Measurements from ENCODE around the gene CLSTN3. TPM values are rescaled to one million over a fixed set of nuclear protein-coding genes. Genes with fewer than 3 reads are reported as not detected.

CLSTN3 gene
- total and polyA plus RNA-seq, 2 donors (not counting 1 experiment from before 2014, with no cell fraction given): 31.7 to 36.5 TPM

- H3K4me3 Mint-ChIP-seq: no peak overlapping the region
- no peak overlapping the region for H3K27ac Mint-ChIP-seq
- H3K27ac ChIP-seq (ENCODE audit: low read length in 2 of 2): no peak overlapping the region
- no peak overlapping the region for H3K4me3 ChIP-seq (ENCODE audit: control extremely low read depth in 1 of 5, extremely low read depth in 1 of 5, insufficient read depth in 1 of 5, low read depth in 2 of 5, low read length in 4 of 5)
- intact Hi-C loops (cut with micrococcal nuclease): no loop called here
- no peaks in the 10 kb centered on the region for H3K27me3 ChIP-seq (replicated peaks in 1 of 4; ENCODE audit: control extremely low read depth in 1 of 4, control insufficient read depth in 3 of 4, insufficient read depth in 4 of 4, low read length in 3 of 4)
- no peak overlapping the region for H3K4me2 ChIP-seq (replicated peaks; ENCODE audit: low read depth, low read length, poor library complexity, severe bottlenecking)
- CTCF ChIA-PET: interaction anchor here (1.7 kb wide), 1 partner anchor 11 kb away, joined by 4 read pairs; no protein-coding TSS in a partner anchor
- H4K20me1 ChIP-seq (ENCODE audit: control insufficient read depth, insufficient read depth, low read length, poor library complexity, severe bottlenecking): no peaks in the 10 kb centered on the region
- DNase-seq (no peak), ATAC-seq (ENCODE audit: low read depth) (no peak)
- WGBS (ENCODE audit: insufficient coverage): no CpG with 5 or more reads among the region's 4 CpGs
- POLR2A ChIA-PET: no interaction called here
- H3K4me1 Mint-ChIP-seq: no peaks in the 10 kb centered on the region
- no peaks in the 10 kb centered on the region for H3K27me3 Mint-ChIP-seq
- no peak overlapping the region for H2AFZ ChIP-seq (ENCODE audit: insufficient read depth, low read depth, low read length, poor library complexity, severe bottlenecking)
- H3K79me2 ChIP-seq (ENCODE audit: control insufficient read depth, insufficient read depth, low read length): no peaks in the 10 kb centered on the region
- H3K36me3 ChIP-seq (replicated peaks in 1 of 2; ENCODE audit: control extremely low read depth in 1 of 2, control insufficient read depth in 1 of 2, extremely low read depth in 1 of 2, insufficient read depth in 2 of 2, low read length in 1 of 2): peaks cover 0 to 3% of the 10 kb centered on the region in 2 experiments
- no peaks in the 10 kb centered on the region for H3K9me3 Mint-ChIP-seq (ENCODE audit: insufficient read depth)
- H3K9ac ChIP-seq (ENCODE audit: low read length): no peak overlapping the region
- H3K9me3 ChIP-seq (ENCODE audit: control extremely low read depth in 1 of 3, control insufficient read depth in 2 of 3, insufficient read depth in 1 of 3, low read length in 2 of 3): no peaks in the 10 kb centered on the region
- TF ChIP-seq CTCF (IDR thresholded peaks at IDR 0.05) (no peak), EZH2 (IDR thresholded peaks at IDR 0.05; ENCODE audit: borderline replicate concordance, insufficient read depth, low read depth, low read length, poor library complexity, severe bottlenecking) (no peak)
- no peaks in the 10 kb centered on the region for H3K4me1 ChIP-seq (ENCODE audit: control insufficient read depth in 2 of 2, insufficient read depth in 2 of 2, low read length in 2 of 2)
Observed at GRCh38 chr12:7100239-7100638, 29.9 kb upstream of the CLSTN3 start.

- Histone ChIP-seq H3K79me2 (ENCODE audit: control insufficient read depth, insufficient read depth, low read length) (no peaks in the 10 kb centered on the region), H4K20me1 (ENCODE audit: control insufficient read depth, insufficient read depth, low read length, poor library complexity, severe bottlenecking) (no peaks in the 10 kb centered on the region), H3K27me3 (replicated peaks in 1 of 4; ENCODE audit: control extremely low read depth in 1 of 4, control insufficient read depth in 3 of 4, insufficient read depth in 4 of 4, low read length in 3 of 4) (no peaks in the 10 kb centered on the region), H3K27ac (ENCODE audit: low read length in 2 of 2) (no peak overlapping the region), H3K9me3 (ENCODE audit: control extremely low read depth in 1 of 3, control insufficient read depth in 2 of 3, insufficient read depth in 1 of 3, low read length in 2 of 3) (no peaks in the 10 kb centered on the region), H3K36me3 (replicated peaks in 1 of 2; ENCODE audit: control extremely low read depth in 1 of 2, control insufficient read depth in 1 of 2, extremely low read depth in 1 of 2, insufficient read depth in 2 of 2, low read length in 1 of 2) (peaks cover 0 to 7% of the 10 kb centered on the region in 2 experiments), H3K4me3 (ENCODE audit: control extremely low read depth in 1 of 5, extremely low read depth in 1 of 5, insufficient read depth in 1 of 5, low read depth in 2 of 5, low read length in 4 of 5) (no peak overlapping the region), H3K4me1 (ENCODE audit: control insufficient read depth in 2 of 2, insufficient read depth in 2 of 2, low read length in 2 of 2) (no peaks in the 10 kb centered on the region), H2AFZ (ENCODE audit: insufficient read depth, low read depth, low read length, poor library complexity, severe bottlenecking) (no peak overlapping the region), H3K9ac (ENCODE audit: low read length) (no peak overlapping the region), H3K4me2 (replicated peaks; ENCODE audit: low read depth, low read length, poor library complexity, severe bottlenecking) (no peak overlapping the region)
- TF ChIP-seq EZH2 (IDR thresholded peaks at IDR 0.05; ENCODE audit: borderline replicate concordance, insufficient read depth, low read depth, low read length, poor library complexity, severe bottlenecking) (no peak), CTCF (IDR thresholded peaks at IDR 0.05) (no peak)
- ChIA-PET POLR2A (no interaction called here), CTCF (no interaction called here)
- no peaks in the 10 kb centered on the region for H3K4me1 Mint-ChIP-seq
- 98% methylated on average over 4 of the region's 4 CpGs for WGBS (ENCODE audit: insufficient coverage)
- no peak for ATAC-seq (ENCODE audit: low read depth)
- DNase-seq: no peak
- no peaks in the 10 kb centered on the region for H3K27me3 Mint-ChIP-seq
- H3K4me3 Mint-ChIP-seq: no peak overlapping the region
- intact Hi-C loops (cut with micrococcal nuclease): no loop called here
- H3K9me3 Mint-ChIP-seq (ENCODE audit: insufficient read depth): no peaks in the 10 kb centered on the region
- H3K27ac Mint-ChIP-seq: no peak overlapping the region
Observed at GRCh38 chr12:7101047-7101693, 29.0 kb upstream of the CLSTN3 start.
